GM21723 (cell line): Measurements from ENCODE around the gene BNIP2.
"Not testable (repeated sequence)": the region's sequence is repeated elsewhere in the genome, so short reads cannot be mapped to it uniquely, and the experiment has no call there.

Source experiments
- ATAC-seq: cut with Tn5 transposase; IDR thresholded peaks from one replicate; pipeline ENCODE4 v1.9.1; 2021; ENCODE audit warnings: mild to moderate bottlenecking, moderate library complexity; ENCODE audit not compliant: unreplicated experiment

The BNIP2 gene

GRCh38 chr15:59689626-59690236 lies 611 bp upstream of the BNIP2 start:
- ATAC-seq = no peak

GRCh38 chr15:59688423-59688781 lies 718 bp downstream of the BNIP2 start:
- no peak for ATAC-seq

- ATAC-seq = no peak
These were observed 1.3 kb downstream of the BNIP2 start for GRCh38 chr15:59687836-59688235.

- peak; percentile 23 for ATAC-seq
These were observed 2.7 kb downstream of the BNIP2 start for GRCh38 chr15:59686389-59686788.

- no peak for ATAC-seq
These were observed 3.3 kb downstream of the BNIP2 start for GRCh38 chr15:59685737-59686297.

- no peak for ATAC-seq
These were observed 8.2 kb downstream of the BNIP2 start for GRCh38 chr15:59680870-59681269.

- no peak for ATAC-seq
These were observed 8.8 kb downstream of the BNIP2 start for GRCh38 chr15:59680346-59680745.

GRCh38 chr15:59678620-59679019 lies 10.5 kb downstream of the BNIP2 start:
- no peak for ATAC-seq

GRCh38 chr15:59678172-59678571 lies 10.9 kb downstream of the BNIP2 start:
- ATAC-seq = no peak

- ATAC-seq = no peak
These were observed 12.6 kb downstream of the BNIP2 start for GRCh38 chr15:59676565-59676964.

- no peak for ATAC-seq
These were observed 14.7 kb downstream of the BNIP2 start for GRCh38 chr15:59674361-59674877.

GRCh38 chr15:59668556-59668955 lies 20.6 kb downstream of the BNIP2 start:
- ATAC-seq = no peak

GRCh38 chr15:59662260-59662659 lies 26.9 kb downstream of the BNIP2 start:
- no peak for ATAC-seq

GRCh38 chr15:59659366-59659765 lies 29.8 kb downstream of the BNIP2 start:
- ATAC-seq = no peak

GRCh38 chr15:59657635-59658125 lies 31.4 kb downstream of the BNIP2 start:
- ATAC-seq = no peak

- peak; percentile 96 for ATAC-seq
These were observed 32.1 kb downstream of the BNIP2 start, which contains the start of gene GTF2A2 for GRCh38 chr15:59656897-59657634. TSS of gene GTF2A2 (minus strand) at chr15:59657515. CDS start at chr15:59652277, 5,238 bp downstream.

- no peak for ATAC-seq
These were observed 35.1 kb downstream of the BNIP2 start for GRCh38 chr15:59654046-59654445.

- no peak for ATAC-seq
These were observed 39.5 kb downstream of the BNIP2 start for GRCh38 chr15:59649603-59650002.

- ATAC-seq = no peak
These were observed 42.0 kb downstream of the BNIP2 start for GRCh38 chr15:59647085-59647484.

GRCh38 chr15:59646277-59646676 lies 42.8 kb downstream of the BNIP2 start:
- ATAC-seq = no peak

- not testable (repeated sequence) for ATAC-seq
These were observed 43.3 kb downstream of the BNIP2 start for GRCh38 chr15:59645812-59646211.

GRCh38 chr15:59644756-59645155 lies 44.4 kb downstream of the BNIP2 start:
- ATAC-seq = no peak
